ENCODE data around the gene PSD4. TPM values are rescaled to one million over a fixed set of nuclear protein-coding genes. Genes with fewer than 3 reads are reported as not detected.

Gene PSD4
- total and polyA plus RNA-seq, 12 donors, result 19.2 to 164 (median 70.5) TPM

DNA sequence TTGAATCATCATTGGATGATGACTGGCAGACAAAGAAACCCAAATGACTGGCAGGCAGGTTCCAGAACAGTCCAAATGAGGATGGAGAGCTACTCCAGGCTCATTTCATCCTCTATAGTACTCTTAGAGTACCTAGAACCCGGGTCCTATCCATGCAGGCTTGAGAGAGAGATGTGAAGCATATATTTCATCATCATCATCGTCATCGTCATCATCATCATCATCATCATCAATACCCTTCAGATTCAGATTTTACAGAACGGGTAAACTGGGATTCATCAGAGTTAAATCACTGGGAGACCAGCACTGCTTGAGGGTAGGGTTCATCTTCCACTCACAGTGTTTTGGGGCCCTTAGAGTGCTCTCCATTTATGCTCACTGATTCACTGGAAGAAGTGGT is 52.7 kb downstream of the PSD4 start:
- Histone ChIP-seq H3K27me3 (no peaks in the 10 kb centered on the region), H3K4me3 (no peak overlapping the region), H3K36me3 (replicated peaks in 1 of 2) (no peaks in the 10 kb centered on the region), H3K27ac (peak overlapping the region in 2 of 5 donors; percentile 71 to 73), H3K9me3 (replicated peaks in 1 of 3) (no peaks in the 10 kb centered on the region), H3K4me1 (replicated peaks in 1 of 2) (peaks cover 44 to 50% of the 10 kb centered on the region in 2 donors)
- intact Hi-C loops (cut with DNase I), result no loop called here
- 78 to 96% (median 83%) methylated on average over 4 of the region's 4 CpGs for WGBS, 4 donors
- DNase-seq, result no peak
- TF ChIP-seq, protein P1, sequence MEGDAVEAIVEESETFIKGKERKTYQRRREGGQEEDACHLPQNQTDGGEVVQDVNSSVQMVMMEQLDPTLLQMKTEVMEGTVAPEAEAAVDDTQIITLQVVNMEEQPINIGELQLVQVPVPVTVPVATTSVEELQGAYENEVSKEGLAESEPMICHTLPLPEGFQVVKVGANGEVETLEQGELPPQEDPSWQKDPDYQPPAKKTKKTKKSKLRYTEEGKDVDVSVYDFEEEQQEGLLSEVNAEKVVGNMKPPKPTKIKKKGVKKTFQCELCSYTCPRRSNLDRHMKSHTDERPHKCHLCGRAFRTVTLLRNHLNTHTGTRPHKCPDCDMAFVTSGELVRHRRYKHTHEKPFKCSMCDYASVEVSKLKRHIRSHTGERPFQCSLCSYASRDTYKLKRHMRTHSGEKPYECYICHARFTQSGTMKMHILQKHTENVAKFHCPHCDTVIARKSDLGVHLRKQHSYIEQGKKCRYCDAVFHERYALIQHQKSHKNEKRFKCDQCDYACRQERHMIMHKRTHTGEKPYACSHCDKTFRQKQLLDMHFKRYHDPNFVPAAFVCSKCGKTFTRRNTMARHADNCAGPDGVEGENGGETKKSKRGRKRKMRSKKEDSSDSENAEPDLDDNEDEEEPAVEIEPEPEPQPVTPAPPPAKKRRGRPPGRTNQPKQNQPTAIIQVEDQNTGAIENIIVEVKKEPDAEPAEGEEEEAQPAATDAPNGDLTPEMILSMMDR (IDR thresholded peaks at IDR 0.05), result no peak
- no peak for TF ChIP-seq POLR2A (IDR thresholded peaks at IDR 0.05)

DNA sequence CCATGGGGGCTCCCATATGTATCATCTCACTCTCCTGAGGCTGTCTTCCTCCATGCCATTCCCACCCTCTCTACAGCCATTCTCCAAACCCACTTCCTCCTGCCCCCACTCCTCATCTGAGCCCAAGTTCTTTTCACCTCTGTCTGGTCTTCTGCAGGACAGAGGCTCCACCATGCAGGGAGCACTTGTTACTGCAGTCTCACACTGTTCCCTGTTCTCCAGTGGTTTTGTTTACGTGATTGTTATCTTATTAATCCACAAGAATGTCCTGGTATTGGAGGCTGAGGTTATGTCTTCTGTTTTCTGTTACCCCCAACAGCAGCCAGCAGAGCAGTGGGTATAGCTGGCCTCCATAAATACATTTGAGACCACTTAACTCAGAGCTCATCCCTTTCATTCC is 53.5 kb downstream of the PSD4 start:
- TF ChIP-seq, protein P1 (IDR thresholded peaks at IDR 0.05), result no peak
- TF ChIP-seq POLR2A (IDR thresholded peaks at IDR 0.05), result no peak
- Histone ChIP-seq H3K27me3 (no peaks in the 10 kb centered on the region), H3K27ac (no peak overlapping the region), H3K4me3 (no peak overlapping the region), H3K4me1 (replicated peaks in 1 of 2) (peaks cover 52 to 56% of the 10 kb centered on the region in 2 donors), H3K36me3 (replicated peaks in 1 of 2) (no peaks in the 10 kb centered on the region), H3K9me3 (replicated peaks in 1 of 3) (no peaks in the 10 kb centered on the region)
- no peak for DNase-seq
- WGBS, 4 donors, result 80 to 95% (median 88%) methylated on average over 1 of the region's 1 CpG
- intact Hi-C loops (cut with DNase I), result no loop called here

DNA sequence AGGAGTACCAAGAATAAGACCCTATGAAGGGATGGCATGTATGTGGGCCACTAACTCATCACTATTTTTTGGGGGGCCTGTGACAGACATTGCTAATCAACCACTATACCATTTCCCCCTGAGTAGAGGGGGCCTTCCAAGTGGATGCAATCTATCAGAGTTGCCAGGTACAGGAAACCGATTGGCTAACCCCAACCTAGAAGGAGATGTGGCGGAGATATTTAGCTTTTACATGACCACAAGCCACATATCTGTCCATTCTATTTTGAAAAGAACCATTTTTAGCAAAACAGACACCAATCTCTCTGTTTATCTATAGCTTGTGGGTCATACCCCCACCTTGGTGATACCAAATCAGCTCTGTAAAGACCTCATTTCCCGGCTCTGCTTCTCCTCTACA is 53.9 kb downstream of the PSD4 start:
- intact Hi-C loops (cut with DNase I), result no loop called here
- H3K27ac ChIP-seq, result no peak overlapping the region
- H3K9me3 ChIP-seq (replicated peaks in 1 of 3), result no peaks in the 10 kb centered on the region
- 76 to 93% (median 88%) methylated on average over 3 of the region's 3 CpGs for WGBS, 4 donors
- no peaks in the 10 kb centered on the region for H3K27me3 ChIP-seq
- H3K4me1 ChIP-seq (replicated peaks in 1 of 2), result peaks cover 55 to 59% of the 10 kb centered on the region in 2 donors
- TF ChIP-seq POLR2A (IDR thresholded peaks at IDR 0.05), result no peak
- TF ChIP-seq, protein P1 (IDR thresholded peaks at IDR 0.05), result no peak
- no peaks in the 10 kb centered on the region for H3K36me3 ChIP-seq (replicated peaks in 1 of 2)
- no peak overlapping the region for H3K4me3 ChIP-seq
- DNase-seq, result no peak

DNA sequence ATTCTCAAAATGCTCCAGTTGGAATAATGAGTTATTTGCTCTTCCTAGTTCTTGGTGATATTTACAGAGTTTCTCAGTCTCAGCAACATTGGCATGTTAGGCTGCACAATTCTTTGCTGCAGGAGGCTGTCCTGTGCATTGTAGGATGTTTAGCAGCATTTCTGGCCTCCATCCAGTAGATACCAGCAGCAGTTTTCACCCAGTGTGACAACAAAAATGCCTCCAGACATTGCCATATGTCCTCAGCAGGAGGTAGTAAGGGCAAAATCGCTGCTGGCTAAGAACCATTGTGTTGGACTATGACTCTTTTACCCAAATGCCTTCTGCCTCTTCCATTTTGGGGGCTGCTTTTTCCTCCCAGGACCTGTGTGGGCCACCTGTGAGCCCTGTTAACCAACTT is 54.6 kb downstream of the PSD4 start:
- no peak overlapping the region for H3K4me3 ChIP-seq
- no peak for DNase-seq
- no peaks in the 10 kb centered on the region for H3K9me3 ChIP-seq (replicated peaks in 1 of 3)
- H3K4me1 ChIP-seq (replicated peaks in 1 of 2), result peaks cover 55 to 59% of the 10 kb centered on the region in 2 donors
- intact Hi-C loops (cut with DNase I), result no loop called here
- H3K27me3 ChIP-seq, result no peaks in the 10 kb centered on the region
- 90 to 100% (median 98%) methylated on average over 1 of the region's 1 CpG for WGBS, 4 donors
- H3K36me3 ChIP-seq (replicated peaks in 1 of 2), result no peaks in the 10 kb centered on the region
- TF ChIP-seq, protein P1 (IDR thresholded peaks at IDR 0.05), result no peak
- TF ChIP-seq POLR2A (IDR thresholded peaks at IDR 0.05), result no peak
- H3K27ac ChIP-seq, result peak overlapping the region in 3 of 5 donors; percentile 31 to 88 (median 88)

Measured in adrenal gland (tissue), 12 donors.